WTC11 (cell line): ENCODE results near the gene PRRC2A.

Source experiments
- JUN ChIP-seq: sonication (generic); formaldehyde crosslinking; IDR thresholded peaks from 2 replicates; pipeline ENCODE4 v1.8.0; 2023; ENCODE audit warnings: mild to moderate bottlenecking, missing genetic modification reagents
- KAT7 ChIP-seq: sonication (generic); formaldehyde crosslinking; IDR thresholded peaks from 2 replicates; pipeline ENCODE4 v1.8.1; 2023; ENCODE audit warnings: missing genetic modification reagents, mild to moderate bottlenecking, borderline replicate concordance
- NR2C2 ChIP-seq: sonication (generic); formaldehyde crosslinking; IDR thresholded peaks from 2 replicates; pipeline ENCODE4 v1.8.0; 2022; ENCODE audit warnings: mild to moderate bottlenecking, missing genetic modification reagents
- TEAD4 ChIP-seq: sonication (generic); formaldehyde crosslinking; IDR thresholded peaks from 2 replicates; pipeline ENCODE4 v1.8.0; 2022; ENCODE audit warnings: mild to moderate bottlenecking, missing genetic modification reagents
- TF ChIP-seq, protein P1 (sequence below): fragments of 200-600 bp; IDR thresholded peaks from 2 replicates; pipeline ENCODE4 v1.8.0; 2022; ENCODE audit warnings: antibody characterized with exemption
- TF ChIP-seq, protein P2 (sequence below): sonication (generic); formaldehyde crosslinking; IDR thresholded peaks from 2 replicates; pipeline ENCODE4 v1.8.0; 2022; ENCODE audit warnings: mild to moderate bottlenecking, missing genetic modification reagents
- TF ChIP-seq, protein P3 (sequence below): sonication (generic); formaldehyde crosslinking; IDR thresholded peaks from 2 replicates; pipeline ENCODE4 v1.8.1; 2023; ENCODE audit warnings: mild to moderate bottlenecking, missing genetic modification reagents
- TF ChIP-seq, protein P4 (sequence below): sonication (generic); formaldehyde crosslinking; IDR thresholded peaks from 2 replicates; pipeline ENCODE4 v1.8.0; 2022; ENCODE audit warnings: mild to moderate bottlenecking, missing genetic modification reagents
- TF ChIP-seq, protein P5 (sequence below): sonication (generic); formaldehyde crosslinking; IDR thresholded peaks from 2 replicates; pipeline ENCODE4 v1.8.0; 2022; ENCODE audit warnings: mild to moderate bottlenecking, missing genetic modification reagents
- TF ChIP-seq, protein P6 (sequence below): sonication (generic); formaldehyde crosslinking; IDR thresholded peaks from 2 replicates; pipeline ENCODE4 v1.8.1; 2023; ENCODE audit warnings: mild to moderate bottlenecking, missing genetic modification reagents, borderline replicate concordance

DNA sequence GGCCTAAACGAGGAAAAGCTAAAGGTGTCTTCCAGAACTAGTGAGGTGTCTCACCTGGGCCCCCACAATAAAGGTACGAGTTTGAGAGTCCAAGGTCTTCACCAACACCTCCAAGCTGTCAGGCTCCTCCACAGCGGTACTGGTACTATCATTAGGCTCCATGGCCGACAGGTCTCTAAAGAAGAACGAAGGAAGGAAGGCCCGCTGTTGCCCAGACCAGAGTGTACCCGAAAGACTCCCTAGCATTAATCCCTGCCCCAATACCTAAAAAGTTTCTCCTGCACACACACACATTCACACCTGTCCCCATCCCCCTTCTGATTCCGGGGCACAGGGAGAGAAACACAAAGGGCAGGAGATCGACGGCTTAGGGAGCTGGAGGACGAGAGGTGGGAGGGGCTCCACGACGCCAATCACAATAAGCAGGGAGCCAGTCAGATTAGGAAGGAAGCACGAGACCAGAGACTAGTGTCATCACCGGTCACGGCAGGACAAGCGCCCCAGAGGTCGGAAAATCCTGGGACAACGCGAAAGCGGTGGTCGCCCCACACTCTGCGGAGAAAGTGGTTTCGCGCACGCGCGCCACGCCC, 31.2 kb downstream of the PRRC2A start:
- TF ChIP-seq, protein P1, sequence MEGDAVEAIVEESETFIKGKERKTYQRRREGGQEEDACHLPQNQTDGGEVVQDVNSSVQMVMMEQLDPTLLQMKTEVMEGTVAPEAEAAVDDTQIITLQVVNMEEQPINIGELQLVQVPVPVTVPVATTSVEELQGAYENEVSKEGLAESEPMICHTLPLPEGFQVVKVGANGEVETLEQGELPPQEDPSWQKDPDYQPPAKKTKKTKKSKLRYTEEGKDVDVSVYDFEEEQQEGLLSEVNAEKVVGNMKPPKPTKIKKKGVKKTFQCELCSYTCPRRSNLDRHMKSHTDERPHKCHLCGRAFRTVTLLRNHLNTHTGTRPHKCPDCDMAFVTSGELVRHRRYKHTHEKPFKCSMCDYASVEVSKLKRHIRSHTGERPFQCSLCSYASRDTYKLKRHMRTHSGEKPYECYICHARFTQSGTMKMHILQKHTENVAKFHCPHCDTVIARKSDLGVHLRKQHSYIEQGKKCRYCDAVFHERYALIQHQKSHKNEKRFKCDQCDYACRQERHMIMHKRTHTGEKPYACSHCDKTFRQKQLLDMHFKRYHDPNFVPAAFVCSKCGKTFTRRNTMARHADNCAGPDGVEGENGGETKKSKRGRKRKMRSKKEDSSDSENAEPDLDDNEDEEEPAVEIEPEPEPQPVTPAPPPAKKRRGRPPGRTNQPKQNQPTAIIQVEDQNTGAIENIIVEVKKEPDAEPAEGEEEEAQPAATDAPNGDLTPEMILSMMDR = no peak
- TF ChIP-seq, protein P2, sequence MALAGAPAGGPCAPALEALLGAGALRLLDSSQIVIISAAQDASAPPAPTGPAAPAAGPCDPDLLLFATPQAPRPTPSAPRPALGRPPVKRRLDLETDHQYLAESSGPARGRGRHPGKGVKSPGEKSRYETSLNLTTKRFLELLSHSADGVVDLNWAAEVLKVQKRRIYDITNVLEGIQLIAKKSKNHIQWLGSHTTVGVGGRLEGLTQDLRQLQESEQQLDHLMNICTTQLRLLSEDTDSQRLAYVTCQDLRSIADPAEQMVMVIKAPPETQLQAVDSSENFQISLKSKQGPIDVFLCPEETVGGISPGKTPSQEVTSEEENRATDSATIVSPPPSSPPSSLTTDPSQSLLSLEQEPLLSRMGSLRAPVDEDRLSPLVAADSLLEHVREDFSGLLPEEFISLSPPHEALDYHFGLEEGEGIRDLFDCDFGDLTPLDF (CRISPR knock-in tag) = no peak
- TF ChIP-seq JUN (no peak), TEAD4 (CRISPR knock-in tag) (no peak), KAT7 (CRISPR knock-in tag) (no peak), NR2C2 (CRISPR knock-in tag) (no peak)
- TF ChIP-seq, protein P3, sequence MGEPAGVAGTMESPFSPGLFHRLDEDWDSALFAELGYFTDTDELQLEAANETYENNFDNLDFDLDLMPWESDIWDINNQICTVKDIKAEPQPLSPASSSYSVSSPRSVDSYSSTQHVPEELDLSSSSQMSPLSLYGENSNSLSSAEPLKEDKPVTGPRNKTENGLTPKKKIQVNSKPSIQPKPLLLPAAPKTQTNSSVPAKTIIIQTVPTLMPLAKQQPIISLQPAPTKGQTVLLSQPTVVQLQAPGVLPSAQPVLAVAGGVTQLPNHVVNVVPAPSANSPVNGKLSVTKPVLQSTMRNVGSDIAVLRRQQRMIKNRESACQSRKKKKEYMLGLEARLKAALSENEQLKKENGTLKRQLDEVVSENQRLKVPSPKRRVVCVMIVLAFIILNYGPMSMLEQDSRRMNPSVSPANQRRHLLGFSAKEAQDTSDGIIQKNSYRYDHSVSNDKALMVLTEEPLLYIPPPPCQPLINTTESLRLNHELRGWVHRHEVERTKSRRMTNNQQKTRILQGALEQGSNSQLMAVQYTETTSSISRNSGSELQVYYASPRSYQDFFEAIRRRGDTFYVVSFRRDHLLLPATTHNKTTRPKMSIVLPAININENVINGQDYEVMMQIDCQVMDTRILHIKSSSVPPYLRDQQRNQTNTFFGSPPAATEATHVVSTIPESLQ (CRISPR knock-in tag) = no peak
- TF ChIP-seq, protein P4, sequence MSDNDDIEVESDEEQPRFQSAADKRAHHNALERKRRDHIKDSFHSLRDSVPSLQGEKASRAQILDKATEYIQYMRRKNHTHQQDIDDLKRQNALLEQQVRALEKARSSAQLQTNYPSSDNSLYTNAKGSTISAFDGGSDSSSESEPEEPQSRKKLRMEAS = no peak; the same call in 1 of the 2 replicates
- TF ChIP-seq, protein P5, sequence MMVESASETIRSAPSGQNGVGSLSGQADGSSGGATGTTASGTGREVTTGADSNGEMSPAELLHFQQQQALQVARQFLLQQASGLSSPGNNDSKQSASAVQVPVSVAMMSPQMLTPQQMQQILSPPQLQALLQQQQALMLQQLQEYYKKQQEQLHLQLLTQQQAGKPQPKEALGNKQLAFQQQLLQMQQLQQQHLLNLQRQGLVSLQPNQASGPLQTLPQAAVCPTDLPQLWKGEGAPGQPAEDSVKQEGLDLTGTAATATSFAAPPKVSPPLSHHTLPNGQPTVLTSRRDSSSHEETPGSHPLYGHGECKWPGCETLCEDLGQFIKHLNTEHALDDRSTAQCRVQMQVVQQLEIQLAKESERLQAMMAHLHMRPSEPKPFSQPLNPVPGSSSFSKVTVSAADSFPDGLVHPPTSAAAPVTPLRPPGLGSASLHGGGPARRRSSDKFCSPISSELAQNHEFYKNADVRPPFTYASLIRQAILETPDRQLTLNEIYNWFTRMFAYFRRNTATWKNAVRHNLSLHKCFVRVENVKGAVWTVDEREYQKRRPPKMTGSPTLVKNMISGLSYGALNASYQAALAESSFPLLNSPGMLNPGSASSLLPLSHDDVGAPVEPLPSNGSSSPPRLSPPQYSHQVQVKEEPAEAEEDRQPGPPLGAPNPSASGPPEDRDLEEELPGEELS (CRISPR knock-in tag) = no peak; the same call in 1 of the 2 replicates
- TF ChIP-seq, protein P6, sequence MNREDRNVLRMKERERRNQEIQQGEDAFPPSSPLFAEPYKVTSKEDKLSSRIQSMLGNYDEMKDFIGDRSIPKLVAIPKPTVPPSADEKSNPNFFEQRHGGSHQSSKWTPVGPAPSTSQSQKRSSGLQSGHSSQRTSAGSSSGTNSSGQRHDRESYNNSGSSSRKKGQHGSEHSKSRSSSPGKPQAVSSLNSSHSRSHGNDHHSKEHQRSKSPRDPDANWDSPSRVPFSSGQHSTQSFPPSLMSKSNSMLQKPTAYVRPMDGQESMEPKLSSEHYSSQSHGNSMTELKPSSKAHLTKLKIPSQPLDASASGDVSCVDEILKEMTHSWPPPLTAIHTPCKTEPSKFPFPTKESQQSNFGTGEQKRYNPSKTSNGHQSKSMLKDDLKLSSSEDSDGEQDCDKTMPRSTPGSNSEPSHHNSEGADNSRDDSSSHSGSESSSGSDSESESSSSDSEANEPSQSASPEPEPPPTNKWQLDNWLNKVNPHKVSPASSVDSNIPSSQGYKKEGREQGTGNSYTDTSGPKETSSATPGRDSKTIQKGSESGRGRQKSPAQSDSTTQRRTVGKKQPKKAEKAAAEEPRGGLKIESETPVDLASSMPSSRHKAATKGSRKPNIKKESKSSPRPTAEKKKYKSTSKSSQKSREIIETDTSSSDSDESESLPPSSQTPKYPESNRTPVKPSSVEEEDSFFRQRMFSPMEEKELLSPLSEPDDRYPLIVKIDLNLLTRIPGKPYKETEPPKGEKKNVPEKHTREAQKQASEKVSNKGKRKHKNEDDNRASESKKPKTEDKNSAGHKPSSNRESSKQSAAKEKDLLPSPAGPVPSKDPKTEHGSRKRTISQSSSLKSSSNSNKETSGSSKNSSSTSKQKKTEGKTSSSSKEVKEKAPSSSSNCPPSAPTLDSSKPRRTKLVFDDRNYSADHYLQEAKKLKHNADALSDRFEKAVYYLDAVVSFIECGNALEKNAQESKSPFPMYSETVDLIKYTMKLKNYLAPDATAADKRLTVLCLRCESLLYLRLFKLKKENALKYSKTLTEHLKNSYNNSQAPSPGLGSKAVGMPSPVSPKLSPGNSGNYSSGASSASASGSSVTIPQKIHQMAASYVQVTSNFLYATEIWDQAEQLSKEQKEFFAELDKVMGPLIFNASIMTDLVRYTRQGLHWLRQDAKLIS (CRISPR knock-in tag) = no peak
